DMS153 (cell line): ENCODE results near the gene KLRC3.
A peak's percentile ranks its signal among the peaks of the same experiment; 100 is the strongest.
"Not testable (repeated sequence)": the region's sequence is repeated elsewhere in the genome, so short reads cannot be mapped to it uniquely, and the experiment has no call there.

ENCODE experiments used
- DNase-seq: peaks from one replicate; lab custom pipeline; 2025; lab: John Stamatoyannopoulos, UW

Gene KLRC3

GRCh38 chr12:10420334-10420733, at the start of gene KLRC3:
TSS of gene KLRC3 (minus strand) at chr12:10420595. CDS start at chr12:10420550, 45 bp downstream.
- peak; percentile 18 for DNase-seq

GRCh38 chr12:10469701-10470100, 49.3 kb upstream of the KLRC3 start:
- DNase-seq: no peak

GRCh38 chr12:10466311-10466710, 45.9 kb upstream of the KLRC3 start:
- DNase-seq: no peak

GRCh38 chr12:10457760-10458159, 37.4 kb upstream of the KLRC3 start:
- DNase-seq: no peak

- no peak for DNase-seq
These were observed 36.5 kb upstream of the KLRC3 start for GRCh38 chr12:10456856-10457255.

- no peak for DNase-seq
These were observed 35.4 kb upstream of the KLRC3 start for GRCh38 chr12:10455766-10456165.

GRCh38 chr12:10454531-10454930, 34.1 kb upstream of the KLRC3 start:
- DNase-seq: no peak

- no peak for DNase-seq
These were observed 32.8 kb upstream of the KLRC3 start, which contains the start of gene KLRC1 for GRCh38 chr12:10453156-10453555. TSS of gene KLRC1 (minus strand) at chr12:10453377. CDS start at chr12:10451156, 2,221 bp downstream.

GRCh38 chr12:10448236-10448635, 27.8 kb upstream of the KLRC3 start:
- no peak for DNase-seq

- DNase-seq: not testable (repeated sequence)
These were observed 25.7 kb upstream of the KLRC3 start for GRCh38 chr12:10446052-10446451.

GRCh38 chr12:10441144-10441543, 20.7 kb upstream of the KLRC3 start:
- not testable (repeated sequence) for DNase-seq

- DNase-seq: peak; percentile 82
These were observed 19.3 kb upstream of the KLRC3 start for GRCh38 chr12:10439608-10440274.

- DNase-seq: not testable (repeated sequence)
These were observed 17.2 kb upstream of the KLRC3 start for GRCh38 chr12:10437601-10438000.

GRCh38 chr12:10435816-10436215, 15.4 kb upstream of the KLRC3 start, which contains the start of gene KLRC2:
TSS of gene KLRC2 (minus strand) at chr12:10436010. CDS start at chr12:10435986, 24 bp downstream.
- DNase-seq: peak; percentile 59

GRCh38 chr12:10430623-10431022, 10.2 kb upstream of the KLRC3 start:
- DNase-seq: not testable (repeated sequence)

GRCh38 chr12:10425938-10426337, 5.5 kb upstream of the KLRC3 start:
- not testable (repeated sequence) for DNase-seq

- not testable (repeated sequence) for DNase-seq
These were observed 4.0 kb upstream of the KLRC3 start for GRCh38 chr12:10424260-10424899.

GRCh38 chr12:10422159-10422558, 1.8 kb upstream of the KLRC3 start:
- DNase-seq: not testable (repeated sequence)

GRCh38 chr12:10409392-10409791, 11.0 kb downstream of the KLRC3 start, which contains the start of gene KLRC4:
TSS of gene KLRC4 (minus strand) at chr12:10409757. CDS start at chr12:10409575, 182 bp downstream.
- DNase-seq: peak; percentile 66

- DNase-seq: peak; percentile 14
These were observed 11.6 kb downstream of the KLRC3 start for GRCh38 chr12:10408842-10409241.

GRCh38 chr12:10406725-10407124, 13.7 kb downstream of the KLRC3 start:
- no peak for DNase-seq

- no peak for DNase-seq
These were observed 15.1 kb downstream of the KLRC3 start for GRCh38 chr12:10405294-10405693.

- no peak for DNase-seq
These were observed 15.6 kb downstream of the KLRC3 start for GRCh38 chr12:10404798-10405197.
